ENCODE measurements around the gene DIAPH2. TPM values are rescaled to one million over a fixed set of nuclear protein-coding genes. Genes with fewer than 3 reads are reported as not detected.

The DIAPH2 gene
- total RNA-seq, 4 donors from 2014 or later = 11.1 to 26.5 (median 18.7) TPM

GRCh38 chrX:97452283-97452682, 767.6 kb downstream of the DIAPH2 start:
- Histone ChIP-seq H3K36me3 (no peaks in the 10 kb centered on the region), H3K9me3 (no peaks in the 10 kb centered on the region), H3K4me3 (replicated peaks in 1 of 3) (no peak overlapping the region), H3K27me3 (no peaks in the 10 kb centered on the region), H3K4me1 (no peaks in the 10 kb centered on the region), H3K27ac (no peak overlapping the region)
- no peak for DNase-seq
- intact Hi-C loops (cut with DNase I) = no loop called here
- TF ChIP-seq POLR2A (IDR thresholded peaks at IDR 0.05) (no peak), CTCF (IDR thresholded peaks at IDR 0.05) (no peak)

- intact Hi-C loops (cut with DNase I) = no loop called here
- DNase-seq = no peak
- no peak overlapping the region for H3K27ac ChIP-seq
- no peaks in the 10 kb centered on the region for H3K27me3 ChIP-seq
- no peaks in the 10 kb centered on the region for H3K9me3 ChIP-seq
- no peak for TF ChIP-seq POLR2A (IDR thresholded peaks at IDR 0.05)
- no peak for TF ChIP-seq CTCF (IDR thresholded peaks at IDR 0.05)
- no peaks in the 10 kb centered on the region for H3K4me1 ChIP-seq
- no peaks in the 10 kb centered on the region for H3K36me3 ChIP-seq
- no peak overlapping the region for H3K4me3 ChIP-seq (replicated peaks in 1 of 3)
- WGBS, 2 donors = 96 to 100% methylated on average over 1 of the region's 1 CpG
Measured at GRCh38 chrX:97461763-97462162, 777.1 kb downstream of the DIAPH2 start.

- H3K4me1 ChIP-seq = no peaks in the 10 kb centered on the region
- intact Hi-C loops (cut with DNase I) = no loop called here
- TF ChIP-seq POLR2A (IDR thresholded peaks at IDR 0.05) (no peak), CTCF (IDR thresholded peaks at IDR 0.05) (no peak)
- no peak overlapping the region for H3K27ac ChIP-seq
- no peaks in the 10 kb centered on the region for H3K9me3 ChIP-seq
- no peaks in the 10 kb centered on the region for H3K36me3 ChIP-seq
- WGBS, 2 donors = 92 to 96% methylated on average over 6 of the region's 6 CpGs
- no peak for DNase-seq
- no peak overlapping the region for H3K4me3 ChIP-seq (replicated peaks in 1 of 3)
- no peaks in the 10 kb centered on the region for H3K27me3 ChIP-seq
Measured at GRCh38 chrX:97471071-97471470, 786.4 kb downstream of the DIAPH2 start.

- WGBS, 2 donors = 93 to 96% methylated on average over 3 of the region's 3 CpGs
- TF ChIP-seq POLR2A (IDR thresholded peaks at IDR 0.05) = no peak
- TF ChIP-seq CTCF (IDR thresholded peaks at IDR 0.05) = no peak
- intact Hi-C loops (cut with DNase I) = no loop called here
Measured at GRCh38 chrX:97474933-97475332, 790.3 kb downstream of the DIAPH2 start.

GRCh38 chrX:97479106-97479890, 794.7 kb downstream of the DIAPH2 start:
- DNase-seq = no peak
- no peak overlapping the region for H3K27ac ChIP-seq
- H3K36me3 ChIP-seq = no peaks in the 10 kb centered on the region
- H3K27me3 ChIP-seq = no peaks in the 10 kb centered on the region
- no peaks in the 10 kb centered on the region for H3K9me3 ChIP-seq
- WGBS, 2 donors = 77 to 90% methylated on average over 3 of the region's 3 CpGs
- TF ChIP-seq POLR2A (IDR thresholded peaks at IDR 0.05) = no peak
- TF ChIP-seq CTCF (IDR thresholded peaks at IDR 0.05) = no peak
- H3K4me1 ChIP-seq = no peaks in the 10 kb centered on the region
- H3K4me3 ChIP-seq (replicated peaks in 1 of 3) = no peak overlapping the region
- intact Hi-C loops (cut with DNase I) = no loop called here

More at GRCh38 chrX:97474933-97475332, 790.3 kb downstream of the DIAPH2 start:
- no peaks in the 10 kb centered on the region for H3K9me3 ChIP-seq
- H3K4me3 ChIP-seq (replicated peaks in 1 of 3) = no peak overlapping the region
- no peaks in the 10 kb centered on the region for H3K36me3 ChIP-seq
- no peak for DNase-seq
- H3K4me1 ChIP-seq = no peaks in the 10 kb centered on the region
- no peak overlapping the region for H3K27ac ChIP-seq
- no peaks in the 10 kb centered on the region for H3K27me3 ChIP-seq
